Nephron (organoid): ENCODE measurements around the gene MBD5.

Source experiments
- H3K27ac Mint-ChIP-seq, 3 experiments: 2 replicates each; pipeline ENCODE4 v1.8.0; 2020; ENCODE audit warnings: mixed read lengths in 3 of 3, mild to moderate bottlenecking in 2 of 3, moderate library complexity in 1 of 3
- H3K27me3 Mint-ChIP-seq: 2 replicates; pipeline ENCODE4 v1.8.0; 2021; ENCODE audit warnings: low read depth, mild to moderate bottlenecking, moderate library complexity, mixed read lengths
- H3K36me3 Mint-ChIP-seq: 2 replicates; pipeline ENCODE4 v1.8.0; 2020; ENCODE audit warnings: low read depth, mixed read lengths
- H3K4me1 Mint-ChIP-seq: 2 replicates; pipeline ENCODE4 v1.8.0; 2020; ENCODE audit warnings: mixed read lengths
- H3K4me3 Mint-ChIP-seq, 3 experiments: 2 replicates each; pipeline ENCODE4 v1.8.0; 2020; ENCODE audit warnings: mild to moderate bottlenecking in 3 of 3, mixed read lengths in 3 of 3, moderate library complexity in 2 of 3
- H3K9me3 Mint-ChIP-seq: 2 replicates; pipeline ENCODE4 v1.8.0; 2020; ENCODE audit warnings: mixed read lengths
- TF ChIP-seq, protein P1 (sequence below), 3 experiments: fragments of 200-600 bp; sonication (generic); IDR thresholded peaks; one replicate each; pipeline ENCODE4 v1.5.0; 2021; ENCODE audit warnings: antibody characterized with exemption in 3 of 3; ENCODE audit not compliant: unreplicated experiment in 3 of 3

The MBD5 gene

DNA sequence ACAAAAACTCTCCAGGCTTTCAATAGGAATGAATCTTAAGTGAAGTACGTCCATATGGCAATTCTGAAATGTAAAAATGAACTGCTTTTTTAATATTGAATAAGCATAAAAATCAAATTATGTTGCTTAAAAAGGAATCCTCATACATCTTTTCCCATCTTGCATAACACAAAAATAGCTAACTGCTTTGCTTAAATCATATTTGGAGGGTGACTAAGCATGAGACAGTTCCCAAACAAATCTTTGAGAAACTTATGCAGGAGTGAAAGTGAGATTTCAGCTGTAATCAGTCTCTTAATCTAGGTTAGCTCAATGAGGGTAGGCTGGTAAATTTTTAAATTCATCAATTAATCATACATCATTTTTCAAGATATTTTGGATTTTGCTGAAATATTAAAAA, 111.5 kb downstream of the MBD5 start:
- H3K9me3 Mint-ChIP-seq: no peaks in the 10 kb centered on the region
- TF ChIP-seq, protein P1, sequence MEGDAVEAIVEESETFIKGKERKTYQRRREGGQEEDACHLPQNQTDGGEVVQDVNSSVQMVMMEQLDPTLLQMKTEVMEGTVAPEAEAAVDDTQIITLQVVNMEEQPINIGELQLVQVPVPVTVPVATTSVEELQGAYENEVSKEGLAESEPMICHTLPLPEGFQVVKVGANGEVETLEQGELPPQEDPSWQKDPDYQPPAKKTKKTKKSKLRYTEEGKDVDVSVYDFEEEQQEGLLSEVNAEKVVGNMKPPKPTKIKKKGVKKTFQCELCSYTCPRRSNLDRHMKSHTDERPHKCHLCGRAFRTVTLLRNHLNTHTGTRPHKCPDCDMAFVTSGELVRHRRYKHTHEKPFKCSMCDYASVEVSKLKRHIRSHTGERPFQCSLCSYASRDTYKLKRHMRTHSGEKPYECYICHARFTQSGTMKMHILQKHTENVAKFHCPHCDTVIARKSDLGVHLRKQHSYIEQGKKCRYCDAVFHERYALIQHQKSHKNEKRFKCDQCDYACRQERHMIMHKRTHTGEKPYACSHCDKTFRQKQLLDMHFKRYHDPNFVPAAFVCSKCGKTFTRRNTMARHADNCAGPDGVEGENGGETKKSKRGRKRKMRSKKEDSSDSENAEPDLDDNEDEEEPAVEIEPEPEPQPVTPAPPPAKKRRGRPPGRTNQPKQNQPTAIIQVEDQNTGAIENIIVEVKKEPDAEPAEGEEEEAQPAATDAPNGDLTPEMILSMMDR (IDR thresholded peaks at IDR 0.05; ENCODE audit: unreplicated experiment in 3 of 3): no peak
- no peak overlapping the region for H3K4me3 Mint-ChIP-seq
- H3K27ac Mint-ChIP-seq: peak overlapping the region; percentile 37 to 69 (median 44)
- no peaks in the 10 kb centered on the region for H3K27me3 Mint-ChIP-seq
- H3K36me3 Mint-ChIP-seq: peaks cover 8% of the 10 kb centered on the region
- H3K4me1 Mint-ChIP-seq: peaks cover 10% of the 10 kb centered on the region

DNA sequence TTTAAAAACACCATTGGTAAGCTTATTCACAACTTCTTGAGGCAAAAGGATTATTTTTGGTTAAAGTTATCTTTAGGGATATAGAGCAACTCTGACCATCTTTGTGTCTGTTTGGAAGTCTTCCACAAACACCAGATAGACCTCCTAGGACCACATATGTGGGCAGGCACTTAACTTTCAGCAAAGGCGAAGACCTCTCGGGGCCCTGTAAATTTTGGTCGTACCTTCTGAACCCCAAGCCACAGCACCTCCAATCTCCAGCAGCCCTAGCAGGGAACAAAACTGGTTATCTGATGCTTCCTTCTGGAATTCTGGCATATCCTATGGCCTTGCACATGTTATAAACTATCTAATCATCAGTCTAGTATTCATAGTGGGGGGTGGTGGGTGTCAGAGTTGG, 114.8 kb downstream of the MBD5 start:
- Mint-ChIP-seq H3K4me1 (peaks cover 10% of the 10 kb centered on the region), H3K4me3 (no peak overlapping the region), H3K9me3 (no peaks in the 10 kb centered on the region), H3K36me3 (peaks cover 8% of the 10 kb centered on the region), H3K27ac (peak overlapping the region in 1 of 3 experiments; percentile 2), H3K27me3 (no peaks in the 10 kb centered on the region)
- TF ChIP-seq, protein P1 (IDR thresholded peaks at IDR 0.05; ENCODE audit: unreplicated experiment in 3 of 3): no peak

DNA sequence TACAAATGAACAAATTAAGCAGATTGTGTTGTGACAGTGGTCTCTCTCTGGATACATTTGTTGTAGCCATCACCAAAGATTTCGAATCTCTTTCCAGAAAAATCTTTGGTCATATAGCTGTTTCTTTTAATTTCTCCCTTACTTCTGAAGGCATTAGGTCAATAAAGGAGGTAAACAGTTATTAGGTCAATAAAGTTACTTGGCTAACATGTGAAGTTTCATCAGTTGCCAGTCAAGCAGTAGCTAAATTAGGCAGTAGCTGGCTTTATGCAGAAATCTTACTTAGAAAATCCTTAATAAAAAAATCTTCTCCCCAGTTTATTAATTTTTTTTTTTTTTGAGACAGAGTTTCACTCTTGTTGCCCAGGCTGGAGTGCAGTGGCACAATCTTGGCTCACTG, 115.5 kb downstream of the MBD5 start:
- no peaks in the 10 kb centered on the region for H3K9me3 Mint-ChIP-seq
- TF ChIP-seq, protein P1 (IDR thresholded peaks at IDR 0.05; ENCODE audit: unreplicated experiment in 3 of 3): no peak
- H3K36me3 Mint-ChIP-seq: peaks cover 12% of the 10 kb centered on the region
- H3K27me3 Mint-ChIP-seq: no peaks in the 10 kb centered on the region
- no peak overlapping the region for H3K27ac Mint-ChIP-seq
- H3K4me3 Mint-ChIP-seq: no peak overlapping the region
- peaks cover 5% of the 10 kb centered on the region for H3K4me1 Mint-ChIP-seq

DNA sequence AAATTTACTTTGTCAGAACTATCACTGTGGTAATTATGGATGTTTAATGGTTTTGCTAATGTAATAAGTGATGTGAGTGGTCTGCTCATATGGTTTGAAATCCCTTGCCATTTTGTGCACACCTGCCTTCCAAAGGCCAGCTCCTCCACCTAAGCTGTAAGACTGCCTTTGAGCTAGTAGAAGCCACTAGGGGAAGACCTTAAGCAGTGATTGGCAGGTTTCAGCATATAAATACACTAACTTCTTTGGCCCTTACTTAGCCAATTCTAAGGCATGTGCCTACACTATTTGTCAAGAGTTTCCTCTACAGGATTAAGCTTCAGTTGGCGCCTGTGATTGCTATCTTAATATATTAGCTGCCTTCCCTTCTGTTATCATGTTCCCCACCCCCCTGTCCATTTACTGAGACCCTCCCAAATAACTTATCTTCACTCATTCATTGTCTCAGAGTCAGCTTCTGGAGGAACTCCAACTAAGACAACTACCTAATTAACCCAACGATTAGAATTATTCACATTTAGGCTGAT, 141.1 kb downstream of the MBD5 start:
- H3K36me3 Mint-ChIP-seq: peaks cover 15% of the 10 kb centered on the region
- TF ChIP-seq, protein P1 (IDR thresholded peaks at IDR 0.05; ENCODE audit: unreplicated experiment in 3 of 3): no peak
- no peak overlapping the region for H3K27ac Mint-ChIP-seq
- H3K27me3 Mint-ChIP-seq: no peaks in the 10 kb centered on the region
- peaks cover 8% of the 10 kb centered on the region for H3K4me1 Mint-ChIP-seq
- no peak overlapping the region for H3K4me3 Mint-ChIP-seq
- no peaks in the 10 kb centered on the region for H3K9me3 Mint-ChIP-seq

DNA sequence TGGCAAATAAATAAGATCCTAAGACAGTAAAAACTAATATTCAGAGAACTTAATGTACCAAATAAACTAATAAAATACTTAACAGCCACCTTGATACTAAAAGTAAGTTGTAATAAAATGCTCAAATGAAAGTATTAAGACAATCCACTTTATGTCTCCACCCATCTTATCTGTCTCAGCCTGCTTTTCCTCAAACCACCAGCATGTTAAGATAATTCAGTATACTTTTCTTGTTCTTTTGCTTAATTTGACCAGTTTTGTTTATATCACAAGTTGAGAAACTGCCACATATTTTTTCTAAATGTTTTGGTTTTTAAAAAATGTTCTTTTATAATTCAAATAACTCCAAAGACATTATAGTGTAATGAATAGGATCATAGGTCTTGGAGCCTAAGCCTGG, 142.0 kb downstream of the MBD5 start:
- peaks cover 15% of the 10 kb centered on the region for H3K36me3 Mint-ChIP-seq
- TF ChIP-seq, protein P1 (IDR thresholded peaks at IDR 0.05; ENCODE audit: unreplicated experiment in 3 of 3): no peak
- H3K27me3 Mint-ChIP-seq: no peaks in the 10 kb centered on the region
- H3K27ac Mint-ChIP-seq: no peak overlapping the region
- H3K9me3 Mint-ChIP-seq: no peaks in the 10 kb centered on the region
- H3K4me3 Mint-ChIP-seq: no peak overlapping the region
- peaks cover 12% of the 10 kb centered on the region for H3K4me1 Mint-ChIP-seq

DNA sequence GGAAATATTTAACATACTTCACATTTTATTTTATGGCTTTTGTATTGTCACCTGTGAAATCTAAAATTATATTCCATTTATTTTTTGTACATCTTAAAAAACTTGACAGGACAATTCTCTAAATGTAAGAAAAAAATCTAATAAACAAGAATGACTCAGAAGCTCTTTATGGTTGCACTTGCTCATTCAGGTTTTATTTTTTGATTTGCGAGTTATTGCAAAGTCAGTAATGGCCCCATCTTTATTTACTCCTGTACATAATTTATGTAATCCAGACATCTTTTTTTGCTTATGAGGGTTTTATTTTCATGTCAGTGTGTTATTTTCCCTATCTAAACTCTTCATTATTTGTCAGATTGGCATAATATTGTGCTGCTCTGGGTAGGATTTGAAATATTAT, 145.1 kb downstream of the MBD5 start:
- no peaks in the 10 kb centered on the region for H3K27me3 Mint-ChIP-seq
- H3K4me3 Mint-ChIP-seq: no peak overlapping the region
- peak overlapping the region; percentile 6 to 41 (median 39) for H3K27ac Mint-ChIP-seq
- peaks cover 16% of the 10 kb centered on the region for H3K36me3 Mint-ChIP-seq
- no peaks in the 10 kb centered on the region for H3K9me3 Mint-ChIP-seq
- TF ChIP-seq, protein P1 (IDR thresholded peaks at IDR 0.05; ENCODE audit: unreplicated experiment in 3 of 3): no peak
- H3K4me1 Mint-ChIP-seq: peaks cover 12% of the 10 kb centered on the region
